Glutamatergic neuron (in vitro differentiated cells): ENCODE measurements around the gene BAG3. TPM values are rescaled to one million over a fixed set of nuclear protein-coding genes. Genes with fewer than 3 reads are reported as not detected.

ENCODE experiments used
- DNase-seq: peaks from one replicate; pipeline ENCODE4 v3.0.0; 2022
- H3K27ac Mint-ChIP-seq: one replicate; pipeline ENCODE4 v1.8.0; 2020; ENCODE audit warnings: mild to moderate bottlenecking, mixed read lengths, inconsistent platforms; ENCODE audit not compliant: unreplicated experiment
- H3K27me3 Mint-ChIP-seq: one replicate; pipeline ENCODE4 v1.8.0; 2020; ENCODE audit warnings: mild to moderate bottlenecking, moderate library complexity, mixed read lengths, inconsistent platforms; ENCODE audit not compliant: unreplicated experiment
- H3K36me3 Mint-ChIP-seq: one replicate; pipeline ENCODE4 v1.8.0; 2020; ENCODE audit warnings: mild to moderate bottlenecking, mixed read lengths, inconsistent platforms; ENCODE audit not compliant: unreplicated experiment
- H3K4me1 Mint-ChIP-seq: one replicate; pipeline ENCODE4 v1.8.0; 2020; ENCODE audit warnings: mild to moderate bottlenecking, low read depth, mixed read lengths, inconsistent platforms; ENCODE audit not compliant: unreplicated experiment
- H3K4me3 Mint-ChIP-seq: one replicate; pipeline ENCODE4 v1.8.0; 2020; ENCODE audit warnings: mild to moderate bottlenecking, mixed read lengths, inconsistent platforms; ENCODE audit not compliant: unreplicated experiment
- H3K9me3 Mint-ChIP-seq: one replicate; pipeline ENCODE4 v1.8.0; 2020; ENCODE audit warnings: mild to moderate bottlenecking, moderate library complexity, mixed read lengths, inconsistent platforms; ENCODE audit not compliant: unreplicated experiment
- total RNA-seq: library from RNA; stranded (reverse); fragmentation: NEBNext Ultra II Directional; extraction: Animal tissue kit (Norgen Biotek cat#: 25700); gene quantifications from one replicate; pipeline ENCODE4 v1.2.1, GENCODE V29; 2021; ENCODE audit not compliant: unreplicated experiment
- TF ChIP-seq, protein P1 (sequence below): fragments of 200-600 bp; sonication (generic); IDR thresholded peaks from one replicate; pipeline ENCODE4 v1.5.0; 2021; ENCODE audit not compliant: partially characterized antibody, unreplicated experiment

BAG3 gene
- total RNA-seq, 1 donor from 2014 or later = 15.7 TPM

DNA sequence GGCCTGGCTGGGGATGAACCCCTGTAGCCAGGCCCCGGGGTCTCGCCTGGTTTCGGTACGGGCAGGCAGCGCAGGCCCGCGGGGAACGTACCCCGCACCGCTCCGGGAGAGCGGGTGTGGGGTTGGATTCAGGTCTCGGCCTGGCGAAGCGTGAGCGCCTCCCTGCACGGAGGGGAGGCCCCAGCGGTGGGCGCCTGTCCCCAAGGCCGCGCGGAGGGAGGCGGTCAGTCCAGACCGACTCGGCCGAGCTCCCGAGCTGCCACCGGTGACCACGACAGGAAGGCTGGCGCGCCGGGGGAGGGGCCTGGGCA is 74.3 kb downstream of the BAG3 start:
- peaks cover 3% of the 10 kb centered on the region for H3K36me3 Mint-ChIP-seq
- H3K27ac Mint-ChIP-seq = peak overlapping the region; percentile 97
- peaks cover 18% of the 10 kb centered on the region for H3K9me3 Mint-ChIP-seq
- H3K27me3 Mint-ChIP-seq = peaks cover 8% of the 10 kb centered on the region
- peak overlapping the region; percentile 86 for H3K4me3 Mint-ChIP-seq
- DNase-seq = no peak
- TF ChIP-seq, protein P1, sequence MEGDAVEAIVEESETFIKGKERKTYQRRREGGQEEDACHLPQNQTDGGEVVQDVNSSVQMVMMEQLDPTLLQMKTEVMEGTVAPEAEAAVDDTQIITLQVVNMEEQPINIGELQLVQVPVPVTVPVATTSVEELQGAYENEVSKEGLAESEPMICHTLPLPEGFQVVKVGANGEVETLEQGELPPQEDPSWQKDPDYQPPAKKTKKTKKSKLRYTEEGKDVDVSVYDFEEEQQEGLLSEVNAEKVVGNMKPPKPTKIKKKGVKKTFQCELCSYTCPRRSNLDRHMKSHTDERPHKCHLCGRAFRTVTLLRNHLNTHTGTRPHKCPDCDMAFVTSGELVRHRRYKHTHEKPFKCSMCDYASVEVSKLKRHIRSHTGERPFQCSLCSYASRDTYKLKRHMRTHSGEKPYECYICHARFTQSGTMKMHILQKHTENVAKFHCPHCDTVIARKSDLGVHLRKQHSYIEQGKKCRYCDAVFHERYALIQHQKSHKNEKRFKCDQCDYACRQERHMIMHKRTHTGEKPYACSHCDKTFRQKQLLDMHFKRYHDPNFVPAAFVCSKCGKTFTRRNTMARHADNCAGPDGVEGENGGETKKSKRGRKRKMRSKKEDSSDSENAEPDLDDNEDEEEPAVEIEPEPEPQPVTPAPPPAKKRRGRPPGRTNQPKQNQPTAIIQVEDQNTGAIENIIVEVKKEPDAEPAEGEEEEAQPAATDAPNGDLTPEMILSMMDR = no peak
- H3K4me1 Mint-ChIP-seq = peaks cover 39% of the 10 kb centered on the region

DNA sequence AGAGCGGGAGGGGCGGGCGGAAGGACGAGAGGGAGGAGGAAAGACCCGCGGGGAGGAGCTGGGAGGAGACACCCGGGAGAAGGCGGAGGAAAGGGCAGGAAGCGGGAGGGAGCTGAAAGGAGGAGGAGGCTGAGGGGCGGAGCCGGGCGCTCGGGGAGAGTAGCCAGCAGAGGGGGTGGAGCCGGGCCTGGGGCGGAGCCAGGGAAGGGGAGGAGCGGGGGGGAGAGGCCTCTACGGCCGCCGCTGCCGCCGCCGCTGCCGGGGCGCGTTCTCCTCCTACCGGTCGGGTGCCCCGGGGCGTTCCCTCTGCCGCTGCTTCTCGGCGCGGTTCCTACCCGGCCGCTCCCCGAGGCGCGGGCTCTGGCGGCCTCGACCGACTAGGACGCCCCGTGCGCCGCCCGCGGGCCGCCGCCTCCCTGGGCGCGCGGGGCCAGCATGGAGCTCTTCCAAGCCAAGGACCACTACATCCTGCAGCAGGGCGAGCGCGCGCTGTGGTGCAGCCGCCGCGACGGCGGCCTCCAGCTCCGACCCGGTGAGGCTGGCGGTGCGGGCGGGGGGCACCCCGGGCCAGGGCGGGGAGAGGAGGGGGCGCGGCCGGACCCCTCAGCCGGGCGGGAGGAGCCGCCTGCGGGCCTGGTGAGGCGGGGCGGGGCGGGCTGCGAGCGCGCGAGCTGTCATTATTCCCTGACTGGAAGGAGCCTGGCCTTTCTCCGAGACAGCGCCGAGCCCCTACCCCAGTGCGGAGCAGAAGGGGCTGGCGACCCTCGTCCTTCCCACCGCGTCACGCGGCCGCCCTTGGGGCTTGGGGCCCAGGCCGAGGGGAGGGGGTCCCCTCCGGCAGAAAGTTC is 74.9 kb downstream of the BAG3 start, which contains the start of gene INPP5F:
INPP5F (plus strand) TSS at position 223 of the 848 bp plus-strand sequence; CDS start at position 436, 213 bp downstream.
- TF ChIP-seq, protein P1 = peak; percentile 12
- peaks cover 8% of the 10 kb centered on the region for H3K27me3 Mint-ChIP-seq
- DNase-seq = peak; percentile 100
- H3K4me1 Mint-ChIP-seq = peaks cover 39% of the 10 kb centered on the region
- peak within 1 kb of the TSS; percentile 97 for H3K27ac Mint-ChIP-seq
- peak within 1 kb of the TSS; percentile 96 for H3K4me3 Mint-ChIP-seq
- peaks cover 14% of the 10 kb centered on the region for H3K9me3 Mint-ChIP-seq
- no peaks in the 10 kb centered on the region for H3K36me3 Mint-ChIP-seq

DNA sequence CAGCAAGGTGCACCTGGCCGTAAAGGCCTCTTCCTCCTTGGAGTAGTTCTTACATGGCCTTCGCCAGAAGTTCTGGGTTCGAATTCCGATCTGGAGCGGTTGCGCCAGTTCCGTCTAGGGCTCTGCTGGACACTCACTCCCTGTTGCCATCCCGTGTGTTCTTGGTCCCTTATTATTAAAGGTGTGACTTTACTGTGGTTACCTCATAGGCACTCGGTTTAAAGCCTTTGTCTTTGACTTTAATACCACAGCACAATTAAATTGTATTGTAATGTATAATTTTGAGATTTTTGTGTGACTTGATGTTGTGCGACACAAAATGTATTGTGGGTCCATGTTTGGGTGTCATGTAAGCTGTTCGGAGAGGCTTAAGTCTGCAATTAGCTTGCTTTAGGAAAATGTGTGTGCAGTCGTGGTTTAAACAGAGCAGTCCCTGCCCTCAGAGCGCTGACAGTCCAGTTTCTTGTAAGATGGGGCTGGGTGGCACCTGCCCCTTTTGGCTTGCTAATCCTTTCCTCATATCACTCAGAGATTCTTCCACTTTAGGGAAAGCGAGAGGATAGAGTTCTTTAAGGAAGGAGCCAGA is 75.6 kb downstream of the BAG3 start:
- TF ChIP-seq, protein P1 = no peak
- no peak for DNase-seq
- peaks cover 39% of the 10 kb centered on the region for H3K4me1 Mint-ChIP-seq
- no peaks in the 10 kb centered on the region for H3K36me3 Mint-ChIP-seq
- H3K27me3 Mint-ChIP-seq = peaks cover 8% of the 10 kb centered on the region
- H3K4me3 Mint-ChIP-seq = peak overlapping the region; percentile 96
- peak overlapping the region; percentile 96 for H3K27ac Mint-ChIP-seq
- H3K9me3 Mint-ChIP-seq = peaks cover 14% of the 10 kb centered on the region

Other genes with a start within 250 kb of the BAG3 start
- gene RGS10, start 108.7 kb upstream of the BAG3 start, total RNA-seq = 311 TPM
- gene TIAL1, start 54.4 kb upstream of the BAG3 start, total RNA-seq = 216 TPM
- gene INPP5F, start 74.7 kb downstream of the BAG3 start, total RNA-seq = 186 TPM
- gene MCMBP, start 221.5 kb downstream of the BAG3 start, total RNA-seq = 37.5 TPM
- gene SEC23IP, start 241.3 kb downstream of the BAG3 start, total RNA-seq = 65.0 TPM